GM23338 (cell line): Measurements from ENCODE around the gene INSL3. TPM values are rescaled to one million over a fixed set of nuclear protein-coding genes. Genes with fewer than 3 reads are reported as not detected.

Experiments used
- ATAC-seq: fragments of 200-7000 bp; cut with Tn5 transposase; 3 replicates; pipeline ENCODE4 v1.9.1; 2020
- DNase-seq: peaks from one replicate; pipeline ENCODE4 v3.0.0-alpha.2; 2015; ENCODE audit warnings: low spot score
- H2AFZ ChIP-seq: fragments of 200-600 bp; sonication (generic); 2 replicates; pipeline ENCODE4 v1.8.0; 2016; ENCODE audit warnings: antibody characterized with exemption, mild to moderate bottlenecking, moderate library complexity
- H3F3A ChIP-seq: fragments of 200-600 bp; sonication (generic); replicated peaks from 2 replicates; pipeline ENCODE4 v1.8.0; 2017; ENCODE audit warnings: antibody characterized with exemption, mixed run types, low read depth
- H3K27ac ChIP-seq: fragments of 200-600 bp; sonication (generic); 2 replicates; pipeline ENCODE4 v1.6.1; 2016; ENCODE audit warnings: low read depth
- H3K27me3 ChIP-seq: fragments of 200-600 bp; sonication (generic); 2 replicates; pipeline ENCODE4 v1.8.0; 2016; ENCODE audit warnings: mild to moderate bottlenecking, mixed run types, moderate library complexity; ENCODE audit not compliant: insufficient read depth
- H3K36me3 ChIP-seq: fragments of 200-600 bp; sonication (generic); 2 replicates; pipeline ENCODE4 v1.8.0; 2016; ENCODE audit warnings: mild to moderate bottlenecking; ENCODE audit not compliant: insufficient read depth
- H3K4me1 ChIP-seq: fragments of 200-600 bp; sonication (generic); 2 replicates; pipeline ENCODE4 v1.8.0; 2016; ENCODE audit warnings: mild to moderate bottlenecking, moderate library complexity; ENCODE audit not compliant: insufficient read depth
- H3K4me2 ChIP-seq: fragments of 200-600 bp; sonication (generic); 2 replicates; pipeline ENCODE4 v1.7.1; 2017; ENCODE audit warnings: mixed run types
- H3K4me3 ChIP-seq: fragments of 200-600 bp; sonication (generic); 2 replicates; pipeline ENCODE4 v1.6.1; 2016; ENCODE audit warnings: mixed run types
- H3K79me2 ChIP-seq: fragments of 200-600 bp; sonication (generic); replicated peaks from 2 replicates; pipeline ENCODE4 v1.8.0; 2017; ENCODE audit warnings: mild to moderate bottlenecking; ENCODE audit not compliant: insufficient read depth
- H3K9me2 ChIP-seq: fragments of 200-600 bp; sonication (generic); 2 replicates; pipeline ENCODE4 v1.8.0; 2017; ENCODE audit not compliant: insufficient read depth
- H4K20me1 ChIP-seq: fragments of 200-600 bp; sonication (generic); replicated peaks from 2 replicates; pipeline ENCODE4 v1.8.0; 2017; ENCODE audit warnings: mild to moderate bottlenecking; ENCODE audit not compliant: insufficient read depth
- H3K27ac Mint-ChIP-seq: 2 replicates; pipeline ENCODE4 v1.8.0; 2020; ENCODE audit warnings: inconsistent platforms, mild to moderate bottlenecking, moderate library complexity, mixed read lengths
- H3K27me3 Mint-ChIP-seq: 3 replicates; pipeline ENCODE4 v1.8.0; 2022; ENCODE audit warnings: low read depth, mild to moderate bottlenecking, moderate library complexity, mixed read lengths, inconsistent platforms; ENCODE audit not compliant: insufficient read depth, poor library complexity
- H3K36me3 Mint-ChIP-seq: 3 replicates; pipeline ENCODE4 v1.8.0; 2021; ENCODE audit warnings: low read depth, mild to moderate bottlenecking, inconsistent platforms, moderate library complexity, mixed read lengths
- H3K4me1 Mint-ChIP-seq: 3 replicates; pipeline ENCODE4 v1.8.0; 2020; ENCODE audit warnings: mild to moderate bottlenecking, inconsistent platforms, mixed read lengths
- H3K4me3 Mint-ChIP-seq: 3 replicates; pipeline ENCODE4 v1.8.0; 2021; ENCODE audit warnings: moderate library complexity, mild to moderate bottlenecking, inconsistent platforms, mixed read lengths
- H3K9me3 Mint-ChIP-seq: 3 replicates; pipeline ENCODE4 v1.8.0; 2020; ENCODE audit warnings: moderate library complexity, mild to moderate bottlenecking, inconsistent platforms, mixed read lengths
- CREB1 ChIP-seq: fragments of 250-450 bp; sonication (Bioruptor Pico); IDR thresholded peaks from 2 replicates; pipeline ENCODE4 v1.5.0; 2020; ENCODE audit warnings: low read depth, mild to moderate bottlenecking, moderate library complexity
- EZH2 ChIP-seq: fragments of 200-600 bp; sonication (generic); IDR thresholded peaks from one replicate; pipeline ENCODE4 v1.8.0; 2017; ENCODE audit warnings: antibody characterized with exemption, mild to moderate bottlenecking, low read depth; ENCODE audit not compliant: unreplicated experiment
- EZH2phosphoT487 ChIP-seq: fragments of 200-600 bp; sonication (generic); IDR thresholded peaks from one replicate; pipeline ENCODE4 v1.8.1; 2018; ENCODE audit warnings: antibody characterized with exemption; ENCODE audit not compliant: unreplicated experiment
- JUNB ChIP-seq: IDR thresholded peaks from one replicate; pipeline ENCODE4 v1.6.1; 2016; ENCODE audit warnings: antibody characterized with exemption; ENCODE audit not compliant: unreplicated experiment
- NANOG ChIP-seq: IDR thresholded peaks from 2 replicates; pipeline ENCODE4 v1.6.1; 2016; ENCODE audit warnings: antibody characterized with exemption, borderline replicate concordance
- POLR2AphosphoS5 ChIP-seq: IDR thresholded peaks from 2 replicates; pipeline ENCODE4 v1.6.1; 2016; ENCODE audit warnings: antibody characterized with exemption, low read depth
- STAT1 ChIP-seq: IDR thresholded peaks from one replicate; pipeline ENCODE4 v1.6.1; 2016; ENCODE audit warnings: antibody characterized with exemption; ENCODE audit not compliant: unreplicated experiment
- ZNF114 ChIP-seq: fragments of 250-450 bp; sonication (Bioruptor Pico); IDR thresholded peaks from 2 replicates; pipeline ENCODE4 v1.5.0; 2020; ENCODE audit warnings: mild to moderate bottlenecking, moderate library complexity
- ZNF331 ChIP-seq: fragments of 250-450 bp; sonication (Bioruptor Pico); IDR thresholded peaks from 2 replicates; pipeline ENCODE4 v1.5.0; 2020; ENCODE audit warnings: low read depth, mild to moderate bottlenecking, moderate library complexity
- polyA plus RNA-seq: library from polyadenylated mRNA; unstranded; fragments of >200 nt; fragmentation: Nextera tagmentation; extraction: Ambion mirVana; gene quantifications from 2 replicates; pipeline ENCODE4 v1.2.1, GENCODE V29; 2016
- total RNA-seq: library from RNA; depleted of rRNA; stranded (reverse); fragments of >200 nt; shearing (Covaris generic); gene quantifications from 2 replicates; pipeline ENCODE4 v1.2.3, GENCODE V29; 2014
- TF ChIP-seq, protein P1 (sequence below), 2 experiments: fragments of 200-600 bp in 1 of 2; sonication (generic) in 1 of 2; conservative IDR thresholded peaks; 2 replicates each; pipeline versions ENCODE4 v1.5.1 to v1.6.1; 2016 to 2017; ENCODE audit warnings: antibody characterized with exemption in 2 of 2, low read depth in 2 of 2, mild to moderate bottlenecking in 2 of 2, moderate library complexity in 1 of 2
- TF ChIP-seq, protein P2 (sequence below): fragments of 250-450 bp; sonication (Bioruptor Pico); IDR thresholded peaks from 2 replicates; pipeline ENCODE4 v1.5.0; 2020; ENCODE audit warnings: mild to moderate bottlenecking, moderate library complexity
- TF ChIP-seq, protein P3 (sequence below): IDR thresholded peaks from one replicate; pipeline ENCODE4 v1.6.1; 2018; ENCODE audit warnings: antibody characterized with exemption; ENCODE audit not compliant: unreplicated experiment
- TF ChIP-seq, protein P4 (sequence below): IDR thresholded peaks from 2 replicates; pipeline ENCODE4 v1.6.1; 2016; ENCODE audit warnings: antibody characterized with exemption

Gene INSL3
- total and polyA plus RNA-seq, 2 experiments from 2014 or later: 0.76 TPM; not detected in 1

DNA sequence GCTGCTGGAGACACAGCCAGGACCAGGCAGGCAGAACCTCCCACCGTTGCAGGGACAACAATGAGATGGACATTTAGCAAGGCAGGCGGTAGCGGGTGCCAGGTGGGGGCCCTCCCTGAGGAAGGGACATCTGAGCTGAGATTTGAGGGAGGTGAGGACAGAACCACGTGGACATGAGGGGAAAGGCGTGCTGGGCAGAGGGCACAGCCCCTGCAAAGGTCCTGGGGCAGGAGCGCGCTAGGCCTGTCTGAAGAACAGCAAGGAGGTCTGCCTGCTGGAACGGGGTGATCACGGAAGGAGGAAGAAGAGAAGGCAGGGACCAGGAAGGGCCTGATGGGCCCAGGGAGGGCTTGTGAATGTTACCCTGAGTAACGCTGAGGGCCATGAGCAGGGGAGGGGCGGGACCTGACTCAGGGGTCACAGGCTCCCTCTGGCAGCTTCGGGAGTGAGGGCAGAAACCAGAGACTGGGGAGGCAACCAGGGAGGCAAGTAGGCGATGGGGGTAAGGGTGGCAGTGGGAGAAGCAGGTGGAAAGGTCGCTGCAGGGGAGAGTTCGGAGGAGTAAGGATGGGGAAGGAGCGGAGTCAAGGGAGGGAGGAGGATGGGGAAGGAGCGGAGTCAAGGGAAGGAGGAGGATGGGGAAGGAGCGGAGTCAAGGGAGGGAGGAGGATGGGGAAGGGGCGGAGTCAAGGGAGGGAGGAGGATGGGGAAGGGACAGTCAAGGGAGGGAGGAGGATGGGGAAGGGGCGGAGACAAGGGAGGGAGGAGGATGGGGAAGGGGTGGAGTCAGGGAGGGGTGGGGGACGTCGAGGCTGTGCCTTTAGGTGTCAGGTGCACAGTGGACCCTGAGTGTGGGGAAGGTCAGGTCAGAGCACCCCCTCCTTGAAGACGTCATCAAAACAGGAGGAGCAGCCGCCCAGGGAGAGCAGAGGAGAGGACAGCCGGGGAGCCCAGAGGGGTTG is 42.1 kb downstream of the INSL3 start:
- H3K27me3 ChIP-seq: no peaks in the 10 kb centered on the region
- peak; percentile 13 for ATAC-seq
- H3K27me3 Mint-ChIP-seq: peaks cover 11% of the 10 kb centered on the region
- H3K27ac Mint-ChIP-seq: no peak overlapping the region
- no peaks in the 10 kb centered on the region for H3K4me1 ChIP-seq
- H3K4me3 ChIP-seq: peak overlapping the region; percentile 85
- peaks cover 5% of the 10 kb centered on the region; the same call in 1 of the 3 replicates for H3K36me3 Mint-ChIP-seq
- H3K9me2 ChIP-seq: no peaks in the 10 kb centered on the region
- peak overlapping the region; percentile 74; the same call in 1 of the 2 replicates for H3K27ac ChIP-seq
- H3K4me3 Mint-ChIP-seq: peak overlapping the region; percentile 73
- DNase-seq: peak; percentile 98
- 0 out of 2 replicates have a peak, but pooled peaks cover 10% of the 10 kb centered on the region for H3F3A ChIP-seq
- no peaks in the 10 kb centered on the region for H3K9me3 Mint-ChIP-seq
- peak overlapping the region; percentile 90 for H2AFZ ChIP-seq
- H3K79me2 ChIP-seq: no peaks in the 10 kb centered on the region
- H3K36me3 ChIP-seq: no peaks in the 10 kb centered on the region
- no peaks in the 10 kb centered on the region; the same call in 1 of the 2 replicates for H4K20me1 ChIP-seq
- peak overlapping the region; percentile 96 for H3K4me2 ChIP-seq
- TF ChIP-seq STAT1: no peak
- TF ChIP-seq, protein P1, sequence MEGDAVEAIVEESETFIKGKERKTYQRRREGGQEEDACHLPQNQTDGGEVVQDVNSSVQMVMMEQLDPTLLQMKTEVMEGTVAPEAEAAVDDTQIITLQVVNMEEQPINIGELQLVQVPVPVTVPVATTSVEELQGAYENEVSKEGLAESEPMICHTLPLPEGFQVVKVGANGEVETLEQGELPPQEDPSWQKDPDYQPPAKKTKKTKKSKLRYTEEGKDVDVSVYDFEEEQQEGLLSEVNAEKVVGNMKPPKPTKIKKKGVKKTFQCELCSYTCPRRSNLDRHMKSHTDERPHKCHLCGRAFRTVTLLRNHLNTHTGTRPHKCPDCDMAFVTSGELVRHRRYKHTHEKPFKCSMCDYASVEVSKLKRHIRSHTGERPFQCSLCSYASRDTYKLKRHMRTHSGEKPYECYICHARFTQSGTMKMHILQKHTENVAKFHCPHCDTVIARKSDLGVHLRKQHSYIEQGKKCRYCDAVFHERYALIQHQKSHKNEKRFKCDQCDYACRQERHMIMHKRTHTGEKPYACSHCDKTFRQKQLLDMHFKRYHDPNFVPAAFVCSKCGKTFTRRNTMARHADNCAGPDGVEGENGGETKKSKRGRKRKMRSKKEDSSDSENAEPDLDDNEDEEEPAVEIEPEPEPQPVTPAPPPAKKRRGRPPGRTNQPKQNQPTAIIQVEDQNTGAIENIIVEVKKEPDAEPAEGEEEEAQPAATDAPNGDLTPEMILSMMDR (conservative IDR thresholded peaks at IDR 0.05; ENCODE audit: low read depth in 2 of 2): no peak
- TF ChIP-seq CREB1 (CRISPR knock-in tag): no peak; the same call in 1 of the 2 replicates
- no peak; the same call in 1 of the 2 replicates for TF ChIP-seq POLR2AphosphoS5
- no peak for TF ChIP-seq EZH2
- TF ChIP-seq, protein P2, sequence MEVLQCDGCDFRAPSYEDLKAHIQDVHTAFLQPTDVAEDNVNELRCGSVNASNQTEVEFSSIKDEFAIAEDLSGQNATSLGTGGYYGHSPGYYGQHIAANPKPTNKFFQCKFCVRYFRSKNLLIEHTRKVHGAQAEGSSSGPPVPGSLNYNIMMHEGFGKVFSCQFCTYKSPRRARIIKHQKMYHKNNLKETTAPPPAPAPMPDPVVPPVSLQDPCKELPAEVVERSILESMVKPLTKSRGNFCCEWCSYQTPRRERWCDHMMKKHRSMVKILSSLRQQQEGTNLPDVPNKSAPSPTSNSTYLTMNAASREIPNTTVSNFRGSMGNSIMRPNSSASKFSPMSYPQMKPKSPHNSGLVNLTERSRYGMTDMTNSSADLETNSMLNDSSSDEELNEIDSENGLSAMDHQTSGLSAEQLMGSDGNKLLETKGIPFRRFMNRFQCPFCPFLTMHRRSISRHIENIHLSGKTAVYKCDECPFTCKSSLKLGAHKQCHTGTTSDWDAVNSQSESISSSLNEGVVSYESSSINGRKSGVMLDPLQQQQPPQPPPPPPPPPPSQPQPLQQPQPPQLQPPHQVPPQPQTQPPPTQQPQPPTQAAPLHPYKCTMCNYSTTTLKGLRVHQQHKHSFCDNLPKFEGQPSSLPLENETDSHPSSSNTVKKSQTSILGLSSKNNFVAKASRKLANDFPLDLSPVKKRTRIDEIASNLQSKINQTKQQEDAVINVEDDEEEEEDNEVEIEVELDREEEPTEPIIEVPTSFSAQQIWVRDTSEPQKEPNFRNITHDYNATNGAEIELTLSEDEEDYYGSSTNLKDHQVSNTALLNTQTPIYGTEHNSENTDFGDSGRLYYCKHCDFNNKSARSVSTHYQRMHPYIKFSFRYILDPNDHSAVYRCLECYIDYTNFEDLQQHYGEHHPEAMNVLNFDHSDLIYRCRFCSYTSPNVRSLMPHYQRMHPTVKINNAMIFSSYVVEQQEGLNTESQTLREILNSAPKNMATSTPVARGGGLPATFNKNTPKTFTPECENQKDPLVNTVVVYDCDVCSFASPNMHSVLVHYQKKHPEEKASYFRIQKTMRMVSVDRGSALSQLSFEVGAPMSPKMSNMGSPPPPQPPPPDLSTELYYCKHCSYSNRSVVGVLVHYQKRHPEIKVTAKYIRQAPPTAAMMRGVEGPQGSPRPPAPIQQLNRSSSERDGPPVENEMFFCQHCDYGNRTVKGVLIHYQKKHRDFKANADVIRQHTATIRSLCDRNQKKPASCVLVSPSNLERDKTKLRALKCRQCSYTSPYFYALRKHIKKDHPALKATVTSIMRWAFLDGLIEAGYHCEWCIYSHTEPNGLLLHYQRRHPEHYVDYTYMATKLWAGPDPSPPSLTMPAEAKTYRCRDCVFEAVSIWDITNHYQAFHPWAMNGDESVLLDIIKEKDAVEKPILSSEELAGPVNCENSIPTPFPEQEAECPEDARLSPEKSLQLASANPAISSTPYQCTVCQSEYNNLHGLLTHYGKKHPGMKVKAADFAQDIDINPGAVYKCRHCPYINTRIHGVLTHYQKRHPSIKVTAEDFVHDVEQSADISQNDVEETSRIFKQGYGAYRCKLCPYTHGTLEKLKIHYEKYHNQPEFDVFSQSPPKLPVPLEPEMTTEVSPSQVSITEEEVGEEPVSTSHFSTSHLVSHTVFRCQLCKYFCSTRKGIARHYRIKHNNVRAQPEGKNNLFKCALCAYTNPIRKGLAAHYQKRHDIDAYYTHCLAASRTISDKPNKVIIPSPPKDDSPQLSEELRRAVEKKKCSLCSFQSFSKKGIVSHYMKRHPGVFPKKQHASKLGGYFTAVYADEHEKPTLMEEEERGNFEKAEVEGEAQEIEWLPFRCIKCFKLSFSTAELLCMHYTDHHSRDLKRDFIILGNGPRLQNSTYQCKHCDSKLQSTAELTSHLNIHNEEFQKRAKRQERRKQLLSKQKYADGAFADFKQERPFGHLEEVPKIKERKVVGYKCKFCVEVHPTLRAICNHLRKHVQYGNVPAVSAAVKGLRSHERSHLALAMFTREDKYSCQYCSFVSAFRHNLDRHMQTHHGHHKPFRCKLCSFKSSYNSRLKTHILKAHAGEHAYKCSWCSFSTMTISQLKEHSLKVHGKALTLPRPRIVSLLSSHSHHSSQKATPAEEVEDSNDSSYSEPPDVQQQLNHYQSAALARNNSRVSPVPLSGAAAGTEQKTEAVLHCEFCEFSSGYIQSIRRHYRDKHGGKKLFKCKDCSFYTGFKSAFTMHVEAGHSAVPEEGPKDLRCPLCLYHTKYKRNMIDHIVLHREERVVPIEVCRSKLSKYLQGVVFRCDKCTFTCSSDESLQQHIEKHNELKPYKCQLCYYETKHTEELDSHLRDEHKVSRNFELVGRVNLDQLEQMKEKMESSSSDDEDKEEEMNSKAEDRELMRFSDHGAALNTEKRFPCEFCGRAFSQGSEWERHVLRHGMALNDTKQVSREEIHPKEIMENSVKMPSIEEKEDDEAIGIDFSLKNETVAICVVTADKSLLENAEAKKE: no peak
- no peak for TF ChIP-seq ZNF331
- TF ChIP-seq, protein P3, sequence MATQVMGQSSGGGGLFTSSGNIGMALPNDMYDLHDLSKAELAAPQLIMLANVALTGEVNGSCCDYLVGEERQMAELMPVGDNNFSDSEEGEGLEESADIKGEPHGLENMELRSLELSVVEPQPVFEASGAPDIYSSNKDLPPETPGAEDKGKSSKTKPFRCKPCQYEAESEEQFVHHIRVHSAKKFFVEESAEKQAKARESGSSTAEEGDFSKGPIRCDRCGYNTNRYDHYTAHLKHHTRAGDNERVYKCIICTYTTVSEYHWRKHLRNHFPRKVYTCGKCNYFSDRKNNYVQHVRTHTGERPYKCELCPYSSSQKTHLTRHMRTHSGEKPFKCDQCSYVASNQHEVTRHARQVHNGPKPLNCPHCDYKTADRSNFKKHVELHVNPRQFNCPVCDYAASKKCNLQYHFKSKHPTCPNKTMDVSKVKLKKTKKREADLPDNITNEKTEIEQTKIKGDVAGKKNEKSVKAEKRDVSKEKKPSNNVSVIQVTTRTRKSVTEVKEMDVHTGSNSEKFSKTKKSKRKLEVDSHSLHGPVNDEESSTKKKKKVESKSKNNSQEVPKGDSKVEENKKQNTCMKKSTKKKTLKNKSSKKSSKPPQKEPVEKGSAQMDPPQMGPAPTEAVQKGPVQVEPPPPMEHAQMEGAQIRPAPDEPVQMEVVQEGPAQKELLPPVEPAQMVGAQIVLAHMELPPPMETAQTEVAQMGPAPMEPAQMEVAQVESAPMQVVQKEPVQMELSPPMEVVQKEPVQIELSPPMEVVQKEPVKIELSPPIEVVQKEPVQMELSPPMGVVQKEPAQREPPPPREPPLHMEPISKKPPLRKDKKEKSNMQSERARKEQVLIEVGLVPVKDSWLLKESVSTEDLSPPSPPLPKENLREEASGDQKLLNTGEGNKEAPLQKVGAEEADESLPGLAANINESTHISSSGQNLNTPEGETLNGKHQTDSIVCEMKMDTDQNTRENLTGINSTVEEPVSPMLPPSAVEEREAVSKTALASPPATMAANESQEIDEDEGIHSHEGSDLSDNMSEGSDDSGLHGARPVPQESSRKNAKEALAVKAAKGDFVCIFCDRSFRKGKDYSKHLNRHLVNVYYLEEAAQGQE: no peak
- TF ChIP-seq ZNF114: no peak
- TF ChIP-seq JUNB: no peak
- no peak for TF ChIP-seq EZH2phosphoT487
- TF ChIP-seq NANOG: no peak
- TF ChIP-seq, protein P4, sequence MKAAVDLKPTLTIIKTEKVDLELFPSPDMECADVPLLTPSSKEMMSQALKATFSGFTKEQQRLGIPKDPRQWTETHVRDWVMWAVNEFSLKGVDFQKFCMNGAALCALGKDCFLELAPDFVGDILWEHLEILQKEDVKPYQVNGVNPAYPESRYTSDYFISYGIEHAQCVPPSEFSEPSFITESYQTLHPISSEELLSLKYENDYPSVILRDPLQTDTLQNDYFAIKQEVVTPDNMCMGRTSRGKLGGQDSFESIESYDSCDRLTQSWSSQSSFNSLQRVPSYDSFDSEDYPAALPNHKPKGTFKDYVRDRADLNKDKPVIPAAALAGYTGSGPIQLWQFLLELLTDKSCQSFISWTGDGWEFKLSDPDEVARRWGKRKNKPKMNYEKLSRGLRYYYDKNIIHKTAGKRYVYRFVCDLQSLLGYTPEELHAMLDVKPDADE: no peak
- peaks cover 10% of the 10 kb centered on the region for H3K4me1 Mint-ChIP-seq
